GM10266 (cell line): ENCODE measurements around the gene NDOR1.
"Not testable (repeated sequence)": the region's sequence is repeated elsewhere in the genome, so short reads cannot be mapped to it uniquely, and the experiment has no call there.

Experiments used
- DNase-seq: peaks from one replicate; pipeline ENCODE4 v3.0.0; 2012; ENCODE audit errors: extremely low spot score
- TF ChIP-seq, protein P1 (sequence below): IDR thresholded peaks from 2 replicates; pipeline ENCODE4 v1.5.1; 2012; ENCODE audit warnings: mild to moderate bottlenecking, low read depth; ENCODE audit not compliant: control insufficient read depth, insufficient read depth; ENCODE audit errors: missing control alignments

NDOR1 gene

DNA sequence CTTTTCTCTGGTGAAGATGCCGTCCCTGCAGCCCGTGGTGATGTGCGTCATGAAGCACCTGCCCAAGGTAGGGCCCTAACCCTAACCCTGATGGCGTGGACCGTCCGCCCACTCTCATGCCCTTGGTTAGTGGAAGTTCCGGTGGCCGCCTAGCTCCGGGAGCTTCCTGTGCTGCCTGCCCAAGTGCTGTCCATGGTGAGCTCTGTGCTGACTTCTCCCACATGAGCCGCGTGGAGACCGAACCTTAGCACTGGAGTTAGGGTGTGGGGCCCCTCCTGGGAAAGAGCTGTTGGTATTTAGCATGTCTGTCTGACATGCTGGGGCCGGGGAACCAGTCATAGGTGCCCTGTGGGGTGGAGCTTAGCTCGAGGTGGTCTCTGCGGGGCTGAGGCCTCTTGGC, 50.9 kb downstream of the NDOR1 start:
- TF ChIP-seq, protein P1, sequence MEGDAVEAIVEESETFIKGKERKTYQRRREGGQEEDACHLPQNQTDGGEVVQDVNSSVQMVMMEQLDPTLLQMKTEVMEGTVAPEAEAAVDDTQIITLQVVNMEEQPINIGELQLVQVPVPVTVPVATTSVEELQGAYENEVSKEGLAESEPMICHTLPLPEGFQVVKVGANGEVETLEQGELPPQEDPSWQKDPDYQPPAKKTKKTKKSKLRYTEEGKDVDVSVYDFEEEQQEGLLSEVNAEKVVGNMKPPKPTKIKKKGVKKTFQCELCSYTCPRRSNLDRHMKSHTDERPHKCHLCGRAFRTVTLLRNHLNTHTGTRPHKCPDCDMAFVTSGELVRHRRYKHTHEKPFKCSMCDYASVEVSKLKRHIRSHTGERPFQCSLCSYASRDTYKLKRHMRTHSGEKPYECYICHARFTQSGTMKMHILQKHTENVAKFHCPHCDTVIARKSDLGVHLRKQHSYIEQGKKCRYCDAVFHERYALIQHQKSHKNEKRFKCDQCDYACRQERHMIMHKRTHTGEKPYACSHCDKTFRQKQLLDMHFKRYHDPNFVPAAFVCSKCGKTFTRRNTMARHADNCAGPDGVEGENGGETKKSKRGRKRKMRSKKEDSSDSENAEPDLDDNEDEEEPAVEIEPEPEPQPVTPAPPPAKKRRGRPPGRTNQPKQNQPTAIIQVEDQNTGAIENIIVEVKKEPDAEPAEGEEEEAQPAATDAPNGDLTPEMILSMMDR: no peak
- DNase-seq: no peak

DNA sequence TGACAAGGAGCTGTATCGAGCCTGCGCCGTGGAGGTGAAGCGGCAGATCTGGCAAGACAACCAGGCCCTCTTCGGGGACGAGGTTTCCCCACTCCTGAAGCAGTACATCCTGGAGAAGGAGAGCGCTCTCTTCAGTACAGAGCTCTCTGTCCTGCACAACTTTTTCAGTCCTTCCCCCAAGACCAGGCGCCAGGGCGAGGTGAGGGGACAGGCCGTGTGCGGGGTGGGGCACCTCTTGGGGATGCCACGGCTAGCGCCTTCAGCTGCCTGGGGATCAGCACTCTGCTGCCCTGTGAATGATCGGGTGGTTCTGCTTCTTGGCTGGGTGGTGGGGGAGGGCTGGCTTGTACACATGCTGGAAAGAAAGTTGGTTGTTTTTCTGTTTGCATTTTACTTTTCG, 51.4 kb downstream of the NDOR1 start:
- no peak for DNase-seq
- TF ChIP-seq, protein P1: no peak

GRCh38 chr9:137262173-137262908, 56.8 kb downstream of the NDOR1 start:
- not testable (repeated sequence) for DNase-seq

GRCh38 chr9:137262909-137263285, 57.4 kb downstream of the NDOR1 start:
- DNase-seq: no peak
- TF ChIP-seq, protein P1: no peak

DNA sequence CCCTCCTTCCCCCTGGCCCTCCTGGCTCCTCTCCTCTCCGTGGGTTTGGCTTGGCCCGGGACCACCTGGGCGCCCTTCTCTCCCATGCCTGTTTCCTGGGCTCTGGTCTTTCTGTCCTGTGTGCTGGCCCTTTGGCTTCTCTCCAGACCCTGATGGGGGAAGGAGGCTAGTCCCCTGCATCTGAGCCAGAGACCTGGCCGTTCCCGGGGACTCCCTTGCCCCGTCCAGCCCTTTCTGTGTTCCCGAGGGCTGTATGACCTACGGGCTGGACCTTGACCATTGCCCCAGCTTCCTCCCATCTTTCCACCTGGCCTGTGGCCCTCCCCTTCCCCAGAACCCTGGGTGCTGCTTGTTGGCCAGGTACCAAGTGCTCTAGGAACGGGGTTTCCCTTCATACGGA, 58.0 kb downstream of the NDOR1 start:
- TF ChIP-seq, protein P1: no peak
- no peak for DNase-seq

- TF ChIP-seq, protein P1: no peak
- DNase-seq: no peak
Measured at GRCh38 chr9:137264067-137264466, 58.6 kb downstream of the NDOR1 start.

- DNase-seq: no peak
- TF ChIP-seq, protein P1: no peak
Measured at GRCh38 chr9:137265496-137266161, 60.1 kb downstream of the NDOR1 start.
